HepG2 (cell line): ENCODE data around the gene NTN5. TPM values are rescaled to one million over a fixed set of nuclear protein-coding genes. Genes with fewer than 3 reads are reported as not detected.

ENCODE experiments used
- ADNP ChIP-seq: sonication (generic); formaldehyde crosslinking; IDR thresholded peaks from 2 replicates; pipeline ENCODE4 v1.4.0; 2020; ENCODE audit warnings: missing genetic modification reagents
- ELF4 ChIP-seq: sonication (generic); formaldehyde crosslinking; IDR thresholded peaks from 2 replicates; pipeline ENCODE4 v1.5.0; 2020; ENCODE audit warnings: missing genetic modification reagents, mild to moderate bottlenecking, moderate library complexity, borderline replicate concordance
- EP300 ChIP-seq, 3 experiments: sonication (generic) in 1 of 3; formaldehyde crosslinking in 1 of 3; IDR thresholded peaks; 2 replicates each; pipeline versions ENCODE4 v1.5.1 to v1.6.1; 2011 to 2020; ENCODE audit warnings: low read depth in 2 of 3, low read length in 2 of 3, borderline replicate concordance in 1 of 3, improper control_type of control experiment in 1 of 3, mild to moderate bottlenecking in 1 of 3, missing genetic modification reagents in 1 of 3, moderate library complexity in 1 of 3
- GTF2F1 ChIP-seq: fragments of 150-350 bp; IDR thresholded peaks from 2 replicates; pipeline ENCODE4 v1.6.1; 2014; ENCODE audit warnings: low read length
- HNRNPH1 ChIP-seq: fragments of 200-400 bp; formaldehyde crosslinking; optimal IDR thresholded peaks from 2 replicates; pipeline ENCODE3; 2017; ENCODE audit warnings: mild to moderate bottlenecking, low read depth, low read length
- JARID2 ChIP-seq: sonication (generic); formaldehyde crosslinking; IDR thresholded peaks from 2 replicates; pipeline ENCODE4 v1.8.1; 2023; ENCODE audit warnings: missing genetic modification reagents, inconsistent platforms; ENCODE audit not compliant: insufficient replicate concordance
- KDM5B ChIP-seq: sonication (generic); formaldehyde crosslinking; IDR thresholded peaks from 2 replicates; pipeline ENCODE4 v1.4.0; 2020; ENCODE audit warnings: missing genetic modification reagents, mild to moderate bottlenecking, borderline replicate concordance
- LRRFIP1 ChIP-seq: sonication (generic); formaldehyde crosslinking; conservative IDR thresholded peaks from 2 replicates; pipeline ENCODE4 v1.4.0; 2020; ENCODE audit warnings: missing genetic modification reagents
- MAX ChIP-seq: IDR thresholded peaks from 2 replicates; pipeline ENCODE4 v1.6.1; 2012; ENCODE audit warnings: inconsistent platforms
- MAZ ChIP-seq, 2 experiments: sonication (generic) in 1 of 2; formaldehyde crosslinking in 1 of 2; IDR thresholded peaks; 2 replicates each; pipeline versions ENCODE4 v1.5.0 to v1.6.1; 2012 to 2020; ENCODE audit warnings: low read depth in 2 of 2, mild to moderate bottlenecking in 2 of 2, borderline replicate concordance in 1 of 2, improper control_type of control experiment in 1 of 2, low read length in 1 of 2, missing genetic modification reagents in 1 of 2, moderate library complexity in 1 of 2
- MIER3 ChIP-seq: IDR thresholded peaks from 2 replicates; pipeline ENCODE4 v1.6.1; 2016; ENCODE audit warnings: missing compliant biosample characterization, borderline replicate concordance
- NFE2 ChIP-seq: sonication (generic); formaldehyde crosslinking; IDR thresholded peaks from 2 replicates; pipeline ENCODE4 v1.4.0; 2020; ENCODE audit warnings: missing genetic modification reagents
- PCBP1 ChIP-seq: fragments of 200-400 bp; formaldehyde crosslinking; IDR thresholded peaks from 2 replicates; pipeline ENCODE4 v1.6.1; 2017; ENCODE audit warnings: mild to moderate bottlenecking, low read depth, low read length, borderline replicate concordance
- RFXAP ChIP-seq: sonication (generic); formaldehyde crosslinking; IDR thresholded peaks from 2 replicates; pipeline ENCODE4 v1.4.0; 2020; ENCODE audit warnings: missing genetic modification reagents, borderline replicate concordance
- SMAD1 ChIP-seq: sonication (generic); formaldehyde crosslinking; IDR thresholded peaks from 2 replicates; pipeline ENCODE4 v1.4.0; 2020; ENCODE audit warnings: missing genetic modification reagents, low read depth, mild to moderate bottlenecking, borderline replicate concordance
- TEF ChIP-seq: sonication (generic); formaldehyde crosslinking; IDR thresholded peaks from 2 replicates; pipeline ENCODE4 v1.5.0; 2020; ENCODE audit warnings: missing genetic modification reagents
- ZNF292 ChIP-seq: sonication (generic); formaldehyde crosslinking; IDR thresholded peaks from 2 replicates; pipeline ENCODE4 v1.8.1; 2022; ENCODE audit warnings: mild to moderate bottlenecking, low read depth, missing genetic modification reagents, borderline replicate concordance
- polyA plus RNA-seq, 8 experiments: library from polyadenylated mRNA; depleted of rRNA in 3 of 8; stranded (reverse) in 7 of 8; unstranded in 1 of 8; fragments of >200 nt; fragmentation: Illumina TruSeq in 4 of 8; extraction: Trizol in 4 of 8; gene quantifications; 2 replicates each; pipeline versions ENCODE4 v1.2.1 to v1.2.3, GENCODE V29; 2011 to 2016; ENCODE audit warnings: low read depth in 4 of 8, missing spikeins in 1 of 8, mixed read lengths in 1 of 8; ENCODE audit not compliant: insufficient read depth in 1 of 8
- total RNA-seq, 5 experiments: library from RNA; depleted of rRNA; stranded (reverse); fragments of >200 nt; fragmentation: Illumina TruSeq; extraction: Trizol; gene quantifications; 2 replicates each; pipeline ENCODE4 v1.2.3, GENCODE V29; 2016; ENCODE audit warnings: low read depth in 1 of 5
- TF ChIP-seq, protein P1 (sequence below): sonication (generic); formaldehyde crosslinking; IDR thresholded peaks from 2 replicates; pipeline ENCODE4 v1.9.0; 2021; ENCODE audit warnings: missing genetic modification reagents, borderline replicate concordance
- TF ChIP-seq, protein P2 (sequence below): IDR thresholded peaks from 2 replicates; pipeline ENCODE4 v1.6.1; 2016; ENCODE audit warnings: missing biosample characterization, missing genetic modification reagents, low read depth
- TF ChIP-seq, protein P3 (sequence below): IDR thresholded peaks from 2 replicates; pipeline ENCODE4 v1.6.1; 2016; ENCODE audit warnings: mild to moderate bottlenecking, missing biosample characterization, missing genetic modification reagents
- TF ChIP-seq, protein P4 (sequence below): sonication (generic); formaldehyde crosslinking; IDR thresholded peaks from 2 replicates; pipeline ENCODE4 v1.8.1; 2023; ENCODE audit warnings: mild to moderate bottlenecking, missing genetic modification reagents, borderline replicate concordance

The NTN5 gene
- total and polyA plus RNA-seq, 2 of the 13 experiments (the other 11 are each of a cell fraction or from before 2014, with no cell fraction given): 0.05 TPM; not detected in 1

DNA sequence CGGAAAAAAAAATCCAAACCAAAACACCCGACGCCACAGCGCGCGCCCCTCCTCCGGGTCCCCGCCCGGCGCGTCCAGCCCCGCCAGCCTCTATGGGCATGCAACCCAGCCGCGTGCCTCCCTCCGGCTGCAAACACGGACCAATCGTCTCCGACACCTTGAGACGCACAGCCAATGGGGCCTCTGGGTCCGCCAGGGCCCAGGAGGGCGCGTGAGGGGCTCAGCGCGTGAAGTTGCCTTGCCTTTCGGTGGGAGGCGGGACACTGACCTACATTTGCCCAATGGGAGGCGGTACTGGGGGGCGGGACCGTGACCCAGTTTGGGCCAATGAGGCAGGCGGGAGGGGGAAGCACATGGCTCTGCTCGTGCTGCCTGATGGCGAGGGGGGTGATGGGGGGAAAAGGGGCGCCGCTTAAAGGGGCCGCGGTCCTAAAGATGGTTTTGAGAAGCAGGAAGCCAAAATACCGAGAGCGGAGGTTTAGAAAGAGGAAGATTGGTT lies 35.3 kb downstream of the NTN5 start (continued):
- no peak for TF ChIP-seq LRRFIP1 (CRISPR knock-in tag)
- TF ChIP-seq, protein P1, sequence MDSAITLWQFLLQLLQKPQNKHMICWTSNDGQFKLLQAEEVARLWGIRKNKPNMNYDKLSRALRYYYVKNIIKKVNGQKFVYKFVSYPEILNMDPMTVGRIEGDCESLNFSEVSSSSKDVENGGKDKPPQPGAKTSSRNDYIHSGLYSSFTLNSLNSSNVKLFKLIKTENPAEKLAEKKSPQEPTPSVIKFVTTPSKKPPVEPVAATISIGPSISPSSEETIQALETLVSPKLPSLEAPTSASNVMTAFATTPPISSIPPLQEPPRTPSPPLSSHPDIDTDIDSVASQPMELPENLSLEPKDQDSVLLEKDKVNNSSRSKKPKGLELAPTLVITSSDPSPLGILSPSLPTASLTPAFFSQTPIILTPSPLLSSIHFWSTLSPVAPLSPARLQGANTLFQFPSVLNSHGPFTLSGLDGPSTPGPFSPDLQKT (CRISPR knock-in tag): no peak
- no peak for TF ChIP-seq NFE2 (CRISPR knock-in tag)
- no peak for TF ChIP-seq MIER3 (CRISPR knock-in tag)
- no peak for TF ChIP-seq HNRNPH1
- no peak for TF ChIP-seq JARID2 (CRISPR knock-in tag)
- TF ChIP-seq ZNF292 (CRISPR knock-in tag): no peak
- no peak for TF ChIP-seq TEF
- peak; percentile 87; the same call in 1 of the 2 replicates for TF ChIP-seq ELF4
- TF ChIP-seq, protein P2, sequence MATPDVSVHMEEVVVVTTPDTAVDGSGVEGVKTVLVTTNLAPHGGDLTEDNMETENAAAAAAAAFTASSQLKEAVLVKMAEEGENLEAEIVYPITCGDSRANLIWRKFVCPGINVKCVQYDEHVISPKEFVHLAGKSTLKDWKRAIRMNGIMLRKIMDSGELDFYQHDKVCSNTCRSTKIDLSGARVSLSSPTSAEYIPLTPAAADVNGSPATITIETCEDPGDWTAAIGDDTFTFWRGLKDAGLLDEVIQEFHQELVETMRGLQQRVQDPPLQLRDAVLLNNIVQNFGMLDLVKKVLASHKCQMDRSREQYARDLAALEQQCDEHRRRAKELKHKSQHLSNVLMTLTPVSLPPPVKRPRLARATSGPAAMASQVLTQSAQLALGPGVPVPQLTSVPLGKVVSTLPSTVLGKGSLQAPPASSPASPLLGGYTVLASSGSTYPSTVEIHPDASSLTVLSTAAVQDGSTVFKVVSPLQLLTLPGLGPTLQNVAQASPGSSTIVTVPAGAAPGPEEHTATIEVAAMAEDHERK (CRISPR knock-in tag): peak; percentile 37; the same call in 1 of the 2 replicates
- TF ChIP-seq SMAD1: no peak
- 0 out of 4 replicates have a peak, but pooled peaks of 1 of the 2 experiments have one; percentile 20 for TF ChIP-seq EP300 (IDR thresholded peaks at IDR 0.05; ENCODE audit: low read depth in 2 of 2, low read length in 2 of 2)
- TF ChIP-seq EP300 (CRISPR knock-in tag; IDR thresholded peaks at IDR 0.05; ENCODE audit: borderline replicate concordance): peak; percentile 51; the same call in 1 of the 2 replicates
- TF ChIP-seq MAX: peak; percentile 100
- TF ChIP-seq, protein P3, sequence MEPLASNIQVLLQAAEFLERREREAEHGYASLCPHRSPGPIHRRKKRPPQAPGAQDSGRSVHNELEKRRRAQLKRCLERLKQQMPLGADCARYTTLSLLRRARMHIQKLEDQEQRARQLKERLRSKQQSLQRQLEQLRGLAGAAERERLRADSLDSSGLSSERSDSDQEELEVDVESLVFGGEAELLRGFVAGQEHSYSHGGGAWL (CRISPR knock-in tag): peak; percentile 47; the same call in 1 of the 2 replicates
- peak; percentile 92; the same call in 1 of the 2 replicates for TF ChIP-seq KDM5B (CRISPR knock-in tag)
- no peak for TF ChIP-seq ADNP (CRISPR knock-in tag)
- TF ChIP-seq RFXAP (CRISPR knock-in tag): peak; percentile 76; the same call in 1 of the 2 replicates
- peak; percentile 74; the same call in 1 of the 2 replicates for TF ChIP-seq MAZ (IDR thresholded peaks at IDR 0.05; ENCODE audit: borderline replicate concordance, low read depth, low read length)
- peak; percentile 87 for TF ChIP-seq MAZ (CRISPR knock-in tag; IDR thresholded peaks at IDR 0.05; ENCODE audit: low read depth)
- TF ChIP-seq, protein P4, sequence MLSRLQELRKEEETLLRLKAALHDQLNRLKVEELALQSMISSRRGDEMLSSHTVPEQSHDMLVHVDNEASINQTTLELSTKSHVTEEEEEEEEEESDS (CRISPR knock-in tag): peak; percentile 92; the same call in 1 of the 2 replicates
- TF ChIP-seq PCBP1: no peak
- no peak for TF ChIP-seq GTF2F1
